ENCODE measurements around the gene EARS2. TPM values are rescaled to one million over a fixed set of nuclear protein-coding genes. Genes with fewer than 3 reads are reported as not detected.

The EARS2 gene
- total RNA-seq, 1 experiment from 2014 or later: 32.4 TPM

GRCh38 chr16:23578101-23578830 lies 21.1 kb upstream of the EARS2 start:
- intact Hi-C loops (cut with micrococcal nuclease; ENCODE audit: unreplicated experiment): no loop called here
- Mint-ChIP-seq H3K9me3 (ENCODE audit: unreplicated experiment) (no peaks in the 10 kb centered on the region), H3K27me3 (ENCODE audit: insufficient read depth, unreplicated experiment) (no peaks in the 10 kb centered on the region), H3K4me1 (ENCODE audit: low read depth, unreplicated experiment) (no peaks in the 10 kb centered on the region), H3K36me3 (ENCODE audit: insufficient read depth, unreplicated experiment) (peaks cover 58% of the 10 kb centered on the region), H3K27ac (ENCODE audit: unreplicated experiment) (no peak overlapping the region), H3K4me3 (ENCODE audit: unreplicated experiment) (no peak overlapping the region)
- CTCF ChIA-PET: no interaction called here
- no peaks in the 10 kb centered on the region for H3K27me3 ChIP-seq (replicated peaks; ENCODE audit: control insufficient read depth, insufficient read depth, low read length)
- POLR2A ChIA-PET: no interaction called here
- peaks cover 2% of the 10 kb centered on the region; the same call in 1 of the 2 replicates for H3K36me3 ChIP-seq (ENCODE audit: control insufficient read depth, insufficient read depth, low read length)
- no peaks in the 10 kb centered on the region for H3K4me1 ChIP-seq
- H3K9me3 ChIP-seq: no peaks in the 10 kb centered on the region
- no peak overlapping the region for H3K4me3 ChIP-seq (ENCODE audit: low read depth, low read length)
- BruUV-seq (replicated peaks): no TSS peak
- no peak for TF ChIP-seq CTCF (IDR thresholded peaks at IDR 0.05; ENCODE audit: insufficient read depth in 1 of 2, low read depth in 1 of 2, low read length in 1 of 2, severe bottlenecking in 1 of 2, unreplicated experiment in 1 of 2)
- no peak for DNase-seq

- no peaks in the 10 kb centered on the region for H3K9me3 Mint-ChIP-seq (ENCODE audit: unreplicated experiment)
These were observed 20.3 kb upstream of the EARS2 start for GRCh38 chr16:23577493-23577892.

GRCh38 chr16:23575834-23576233 lies 18.7 kb upstream of the EARS2 start:
- no peaks in the 10 kb centered on the region for H3K9me3 ChIP-seq
- no peak for TF ChIP-seq CTCF (IDR thresholded peaks at IDR 0.05; ENCODE audit: insufficient read depth in 1 of 2, low read depth in 1 of 2, low read length in 1 of 2, severe bottlenecking in 1 of 2, unreplicated experiment in 1 of 2)
- no peaks in the 10 kb centered on the region for H3K4me1 ChIP-seq
- H3K27me3 ChIP-seq (replicated peaks; ENCODE audit: control insufficient read depth, insufficient read depth, low read length): no peaks in the 10 kb centered on the region
- Mint-ChIP-seq H3K36me3 (ENCODE audit: insufficient read depth, unreplicated experiment) (peaks cover 61% of the 10 kb centered on the region), H3K27me3 (ENCODE audit: insufficient read depth, unreplicated experiment) (no peaks in the 10 kb centered on the region), H3K9me3 (ENCODE audit: unreplicated experiment) (no peaks in the 10 kb centered on the region), H3K27ac (ENCODE audit: unreplicated experiment) (no peak overlapping the region), H3K4me1 (ENCODE audit: low read depth, unreplicated experiment) (no peaks in the 10 kb centered on the region), H3K4me3 (ENCODE audit: unreplicated experiment) (no peak overlapping the region)
- no TSS peak for BruUV-seq (replicated peaks)
- peaks cover 2% of the 10 kb centered on the region; the same call in 1 of the 2 replicates for H3K36me3 ChIP-seq (ENCODE audit: control insufficient read depth, insufficient read depth, low read length)
- DNase-seq: no peak
- intact Hi-C loops (cut with micrococcal nuclease; ENCODE audit: unreplicated experiment): no loop called here
- CTCF ChIA-PET: no interaction called here
- POLR2A ChIA-PET: no interaction called here
- H3K4me3 ChIP-seq (ENCODE audit: low read depth, low read length): no peak overlapping the region

More at GRCh38 chr16:23577493-23577892, 20.3 kb upstream of the EARS2 start:
- no peaks in the 10 kb centered on the region for H3K27me3 Mint-ChIP-seq (ENCODE audit: insufficient read depth, unreplicated experiment)
- no peaks in the 10 kb centered on the region for H3K9me3 ChIP-seq
- POLR2A ChIA-PET: no interaction called here
- H3K4me1 ChIP-seq: no peaks in the 10 kb centered on the region
- H3K4me1 Mint-ChIP-seq (ENCODE audit: low read depth, unreplicated experiment): no peaks in the 10 kb centered on the region
- DNase-seq: no peak
- H3K4me3 Mint-ChIP-seq (ENCODE audit: unreplicated experiment): no peak overlapping the region
- H3K36me3 Mint-ChIP-seq (ENCODE audit: insufficient read depth, unreplicated experiment): peaks cover 59% of the 10 kb centered on the region
- CTCF ChIA-PET: no interaction called here
- H3K27me3 ChIP-seq (replicated peaks; ENCODE audit: control insufficient read depth, insufficient read depth, low read length): no peaks in the 10 kb centered on the region
- no TSS peak for BruUV-seq (replicated peaks)
- H3K36me3 ChIP-seq (ENCODE audit: control insufficient read depth, insufficient read depth, low read length): peaks cover 2% of the 10 kb centered on the region; the same call in 1 of the 2 replicates
- no peak overlapping the region for H3K4me3 ChIP-seq (ENCODE audit: low read depth, low read length)
- intact Hi-C loops (cut with micrococcal nuclease; ENCODE audit: unreplicated experiment): no loop called here
- TF ChIP-seq CTCF (IDR thresholded peaks at IDR 0.05; ENCODE audit: insufficient read depth in 1 of 2, low read depth in 1 of 2, low read length in 1 of 2, severe bottlenecking in 1 of 2, unreplicated experiment in 1 of 2): no peak
- no peak overlapping the region for H3K27ac Mint-ChIP-seq (ENCODE audit: unreplicated experiment)

Data from Caco-2 (cell line).